Measurements from ENCODE around the gene RNU6-9.

GRCh38 chr19:902093-902370, 8.7 kb downstream of the RNU6-9 start:
- TF ChIP-seq EZH2phosphoT487 (IDR thresholded peaks at IDR 0.05) (no peak), CTCF (IDR thresholded peaks at IDR 0.05) (no peak), EZH2 (IDR thresholded peaks at IDR 0.05) (no peak)
